ENCODE results near the gene MAP3K3. TPM values are rescaled to one million over a fixed set of nuclear protein-coding genes. Genes with fewer than 3 reads are reported as not detected.

Gene MAP3K3
- total RNA-seq, 1 donor from 2014 or later, result 75.6 TPM

DNA sequence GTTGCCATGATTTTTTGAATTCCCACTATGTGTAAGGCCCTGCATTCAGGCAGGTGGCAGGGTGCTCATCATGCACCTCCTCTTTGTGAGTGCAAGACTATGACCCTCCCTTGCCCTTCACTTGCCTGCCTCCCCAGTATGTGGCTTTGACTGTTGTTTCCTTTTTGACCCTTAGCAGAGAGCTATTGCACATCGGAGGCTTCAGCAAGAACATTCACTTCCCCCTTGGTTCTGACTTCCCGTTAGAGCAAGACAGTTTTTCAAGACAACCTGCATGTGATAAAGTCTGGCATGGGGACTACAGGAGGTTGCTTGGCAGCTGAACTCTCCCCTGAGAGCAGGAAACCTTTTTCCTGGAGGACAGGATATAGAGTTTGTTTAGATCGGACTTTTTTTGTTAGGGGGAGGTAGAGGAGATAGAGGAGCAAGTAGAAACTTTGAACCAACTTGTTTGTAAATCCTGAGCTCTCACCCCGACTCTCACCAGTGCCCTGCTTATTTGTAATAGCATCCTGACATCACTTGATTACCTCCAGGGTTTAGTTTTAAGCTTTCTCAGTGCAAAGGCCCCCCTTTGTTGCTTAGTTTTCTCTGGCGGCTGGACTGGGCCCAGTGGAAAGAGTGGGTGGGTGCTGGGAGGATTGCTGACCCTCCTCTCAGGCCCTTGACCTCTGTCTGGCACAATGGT, 43.5 kb downstream of the MAP3K3 start:
- Histone ChIP-seq H3K27ac (no peak overlapping the region), H3K4me1 (no peaks in the 10 kb centered on the region), H3K36me3 (peaks cover 53 to 75% of the 10 kb centered on the region in 2 donors), H3K4me3 (no peak overlapping the region), H3K9me3 (no peaks in the 10 kb centered on the region), H3K27me3 (no peaks in the 10 kb centered on the region)
- intact Hi-C loops (cut with DNase I), result no loop called here
- TF ChIP-seq, protein P1, sequence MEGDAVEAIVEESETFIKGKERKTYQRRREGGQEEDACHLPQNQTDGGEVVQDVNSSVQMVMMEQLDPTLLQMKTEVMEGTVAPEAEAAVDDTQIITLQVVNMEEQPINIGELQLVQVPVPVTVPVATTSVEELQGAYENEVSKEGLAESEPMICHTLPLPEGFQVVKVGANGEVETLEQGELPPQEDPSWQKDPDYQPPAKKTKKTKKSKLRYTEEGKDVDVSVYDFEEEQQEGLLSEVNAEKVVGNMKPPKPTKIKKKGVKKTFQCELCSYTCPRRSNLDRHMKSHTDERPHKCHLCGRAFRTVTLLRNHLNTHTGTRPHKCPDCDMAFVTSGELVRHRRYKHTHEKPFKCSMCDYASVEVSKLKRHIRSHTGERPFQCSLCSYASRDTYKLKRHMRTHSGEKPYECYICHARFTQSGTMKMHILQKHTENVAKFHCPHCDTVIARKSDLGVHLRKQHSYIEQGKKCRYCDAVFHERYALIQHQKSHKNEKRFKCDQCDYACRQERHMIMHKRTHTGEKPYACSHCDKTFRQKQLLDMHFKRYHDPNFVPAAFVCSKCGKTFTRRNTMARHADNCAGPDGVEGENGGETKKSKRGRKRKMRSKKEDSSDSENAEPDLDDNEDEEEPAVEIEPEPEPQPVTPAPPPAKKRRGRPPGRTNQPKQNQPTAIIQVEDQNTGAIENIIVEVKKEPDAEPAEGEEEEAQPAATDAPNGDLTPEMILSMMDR (IDR thresholded peaks at IDR 0.05), result no peak
- no peak for DNase-seq (ENCODE audit: low spot score in 2 of 2)

DNA sequence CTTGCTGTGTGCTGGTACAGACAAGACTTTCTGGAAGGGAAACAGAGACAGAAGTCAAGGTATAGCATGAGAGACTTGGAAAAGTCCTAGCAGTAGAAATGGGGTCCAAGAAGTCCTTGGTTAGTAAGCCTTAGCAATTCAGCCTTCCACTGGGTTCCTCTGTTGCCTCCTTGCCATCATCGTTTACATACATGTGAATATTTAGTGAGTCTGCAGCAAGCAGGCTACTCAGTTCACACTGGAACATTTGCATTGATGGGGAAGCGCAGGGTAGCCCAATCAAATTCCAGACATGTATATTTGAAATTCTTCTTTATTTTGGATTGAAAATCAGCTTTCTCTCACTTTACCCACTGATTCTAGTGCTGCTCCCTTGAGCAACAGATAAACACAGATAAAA, 50.6 kb downstream of the MAP3K3 start:
- intact Hi-C loops (cut with DNase I), result no loop called here
- TF ChIP-seq, protein P1 (IDR thresholded peaks at IDR 0.05), result no peak
- H3K27ac ChIP-seq, result peak overlapping the region in 1 of 2 donors; percentile 7
- peaks cover 9 to 26% of the 10 kb centered on the region in 2 donors for H3K4me1 ChIP-seq
- H3K9me3 ChIP-seq, result no peaks in the 10 kb centered on the region
- H3K4me3 ChIP-seq, result no peak overlapping the region
- peaks cover 21 to 29% of the 10 kb centered on the region in 2 donors for H3K36me3 ChIP-seq
- no peak for DNase-seq (ENCODE audit: low spot score in 2 of 2)
- no peaks in the 10 kb centered on the region for H3K27me3 ChIP-seq

DNA sequence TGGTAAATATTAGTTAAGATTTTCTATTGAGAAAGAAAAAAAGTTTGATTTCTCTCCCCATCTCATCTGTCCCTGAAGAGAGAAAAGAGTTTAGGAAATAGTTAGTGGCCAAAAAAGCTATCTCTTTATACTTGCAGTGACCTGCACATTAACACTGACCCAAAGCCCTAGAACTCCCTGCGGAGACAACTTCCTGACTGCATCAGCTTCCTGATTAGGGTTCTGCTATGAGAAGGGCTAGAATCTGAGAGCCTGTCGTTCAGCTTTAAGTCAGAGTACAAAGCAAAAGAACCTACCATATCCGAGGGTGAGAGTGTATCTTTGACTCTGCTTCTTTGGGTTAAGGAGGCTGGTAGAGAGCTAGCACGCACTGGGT, 53.0 kb downstream of the MAP3K3 start:
- TF ChIP-seq, protein P1 (IDR thresholded peaks at IDR 0.05), result no peak
- Histone ChIP-seq H3K4me1 (peaks cover 9 to 26% of the 10 kb centered on the region in 2 donors), H3K27me3 (no peaks in the 10 kb centered on the region), H3K4me3 (peak overlapping the region in 1 of 2 donors; percentile 37), H3K36me3 (peaks cover 7 to 16% of the 10 kb centered on the region in 2 donors), H3K9me3 (no peaks in the 10 kb centered on the region), H3K27ac (peak overlapping the region; percentile 80 to 81)
- intact Hi-C loops (cut with DNase I), result no loop called here
- DNase-seq (ENCODE audit: low spot score in 2 of 2), result no peak

DNA sequence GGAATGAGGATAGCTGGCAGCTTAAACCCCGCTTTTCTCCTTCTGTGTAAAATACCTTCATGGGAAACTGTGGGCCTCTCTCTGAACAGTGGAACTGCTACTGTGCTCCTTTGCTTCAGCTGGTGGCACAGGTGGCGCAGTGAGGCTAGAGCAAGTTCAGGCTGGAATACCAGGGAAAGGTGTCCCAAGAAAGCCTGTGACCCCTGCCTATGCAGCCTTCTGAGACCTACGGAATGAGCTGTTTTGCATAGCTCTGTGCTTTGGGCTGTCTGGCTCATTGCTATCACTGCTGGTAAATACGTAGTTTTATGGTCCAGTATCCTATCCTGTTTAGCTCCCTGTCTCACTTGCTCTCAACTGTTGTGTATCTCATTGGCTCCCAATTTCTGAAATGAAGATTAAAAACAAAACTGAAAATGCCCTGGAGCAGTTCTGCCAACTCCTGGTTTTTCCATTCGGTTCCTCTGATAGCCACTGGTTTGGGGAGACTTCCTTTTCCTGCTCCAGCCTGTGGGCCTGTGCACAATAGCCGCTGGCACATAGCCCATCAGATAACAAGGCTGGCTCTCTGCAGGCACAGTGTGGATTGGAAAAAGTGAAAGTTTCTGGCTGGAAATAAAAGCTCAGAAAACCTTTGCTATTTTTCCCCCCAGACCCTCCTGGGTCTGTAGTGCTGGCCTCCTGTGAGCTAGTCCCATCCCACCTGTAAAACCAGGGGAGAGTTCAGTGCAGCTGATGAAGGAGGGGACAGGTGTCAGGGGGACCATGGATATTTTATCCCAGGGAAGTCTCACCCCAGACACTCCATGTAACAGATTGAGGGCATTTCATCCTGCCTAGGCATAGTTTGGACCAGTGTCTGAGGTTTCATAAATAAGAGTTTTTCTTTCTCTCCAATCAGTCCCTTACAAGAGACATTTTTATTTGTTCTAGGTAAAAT, 53.7 kb downstream of the MAP3K3 start:
- H3K9me3 ChIP-seq, result no peaks in the 10 kb centered on the region
- peak overlapping the region; percentile 80 to 81 for H3K27ac ChIP-seq
- no peaks in the 10 kb centered on the region for H3K27me3 ChIP-seq
- TF ChIP-seq, protein P1 (IDR thresholded peaks at IDR 0.05), result no peak
- peak overlapping the region; percentile 23 to 37 for H3K4me3 ChIP-seq
- intact Hi-C loops (cut with DNase I), result loop anchor here (2.0 kb wide), 1 partner anchor 21 kb away; no protein-coding TSS in a partner anchor
- H3K4me1 ChIP-seq, result peaks cover 9 to 26% of the 10 kb centered on the region in 2 donors
- DNase-seq (ENCODE audit: low spot score in 2 of 2), result peak in 1 of 2 donors; percentile 94
- H3K36me3 ChIP-seq, result peaks cover 7 to 12% of the 10 kb centered on the region in 2 donors

DNA sequence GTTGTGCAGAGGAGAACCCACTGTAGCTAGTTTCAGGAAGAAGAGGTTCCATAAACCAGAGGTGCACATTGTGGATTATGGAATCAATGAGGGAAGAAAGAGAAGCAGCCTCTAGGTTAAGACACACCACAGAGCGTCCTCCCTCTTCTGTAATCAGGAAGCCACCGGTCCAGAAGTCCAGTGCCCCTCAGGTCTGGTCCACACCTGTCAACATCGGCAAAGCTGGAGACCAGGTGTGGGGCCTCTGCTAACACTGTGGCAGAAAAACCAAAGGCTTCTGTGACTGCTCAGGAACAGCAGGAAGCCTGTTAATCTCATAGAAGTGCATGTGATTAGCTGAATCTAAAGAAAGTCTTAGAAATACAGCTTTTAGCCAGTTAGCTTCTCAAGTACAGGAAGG, 54.4 kb downstream of the MAP3K3 start:
- DNase-seq (ENCODE audit: low spot score in 2 of 2), result no peak
- TF ChIP-seq, protein P1 (IDR thresholded peaks at IDR 0.05), result no peak
- intact Hi-C loops (cut with DNase I), result loop anchor here (2.0 kb wide), 1 partner anchor 20 kb away; no protein-coding TSS in a partner anchor
- H3K36me3 ChIP-seq, result peaks cover 8 to 15% of the 10 kb centered on the region in 2 donors
- H3K4me3 ChIP-seq, result no peak overlapping the region
- peaks cover 9 to 26% of the 10 kb centered on the region in 2 donors for H3K4me1 ChIP-seq
- H3K27me3 ChIP-seq, result no peaks in the 10 kb centered on the region
- H3K27ac ChIP-seq, result peak overlapping the region; percentile 80 to 81
- no peaks in the 10 kb centered on the region for H3K9me3 ChIP-seq

All from ascending aorta (tissue), 2 donors.